ENCODE measurements around the gene ZNF469. TPM values are rescaled to one million over a fixed set of nuclear protein-coding genes. Genes with fewer than 3 reads are reported as not detected.

Gene ZNF469
- total RNA-seq, 1 experiment from 2014 or later: 0.09 TPM

DNA sequence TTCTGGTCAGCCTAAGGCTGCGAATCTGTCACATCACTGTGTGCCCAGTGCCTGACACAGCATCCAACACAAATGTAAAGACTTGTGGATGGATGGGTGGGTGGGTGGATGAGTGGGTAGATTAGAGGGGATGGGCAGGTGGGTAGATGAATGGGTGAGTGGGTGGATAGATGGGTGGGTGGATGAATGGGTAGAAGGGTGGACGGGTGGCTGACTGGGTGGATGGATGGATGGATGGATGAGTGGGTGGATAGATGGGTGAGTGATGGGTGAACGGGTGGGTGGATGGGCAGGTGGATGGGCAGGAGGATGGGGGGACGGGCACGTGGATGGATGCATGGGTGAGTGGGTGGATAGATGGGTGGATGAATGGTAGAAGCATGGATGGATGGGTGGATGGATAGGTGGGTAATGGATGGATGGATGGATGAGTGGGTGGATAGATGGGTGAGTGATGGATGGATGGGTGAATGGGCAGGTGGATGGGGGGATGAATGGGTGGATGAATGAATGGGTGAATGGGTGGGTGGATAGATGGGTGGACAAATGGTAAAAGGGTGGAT lies 39.2 kb downstream of the ZNF469 start:
- H3K9me3 ChIP-seq (ENCODE audit: low read depth, low read length, poor library complexity, severe bottlenecking): no peaks in the 10 kb centered on the region
- no peaks in the 10 kb centered on the region for H3K27me3 ChIP-seq (replicated peaks; ENCODE audit: insufficient read depth, low read depth, low read length, poor library complexity)
- ChIA-PET POLR2A (ENCODE audit: low non-redundant PET) (no interaction called here), CTCF (no interaction called here)
- TF ChIP-seq, protein P1, sequence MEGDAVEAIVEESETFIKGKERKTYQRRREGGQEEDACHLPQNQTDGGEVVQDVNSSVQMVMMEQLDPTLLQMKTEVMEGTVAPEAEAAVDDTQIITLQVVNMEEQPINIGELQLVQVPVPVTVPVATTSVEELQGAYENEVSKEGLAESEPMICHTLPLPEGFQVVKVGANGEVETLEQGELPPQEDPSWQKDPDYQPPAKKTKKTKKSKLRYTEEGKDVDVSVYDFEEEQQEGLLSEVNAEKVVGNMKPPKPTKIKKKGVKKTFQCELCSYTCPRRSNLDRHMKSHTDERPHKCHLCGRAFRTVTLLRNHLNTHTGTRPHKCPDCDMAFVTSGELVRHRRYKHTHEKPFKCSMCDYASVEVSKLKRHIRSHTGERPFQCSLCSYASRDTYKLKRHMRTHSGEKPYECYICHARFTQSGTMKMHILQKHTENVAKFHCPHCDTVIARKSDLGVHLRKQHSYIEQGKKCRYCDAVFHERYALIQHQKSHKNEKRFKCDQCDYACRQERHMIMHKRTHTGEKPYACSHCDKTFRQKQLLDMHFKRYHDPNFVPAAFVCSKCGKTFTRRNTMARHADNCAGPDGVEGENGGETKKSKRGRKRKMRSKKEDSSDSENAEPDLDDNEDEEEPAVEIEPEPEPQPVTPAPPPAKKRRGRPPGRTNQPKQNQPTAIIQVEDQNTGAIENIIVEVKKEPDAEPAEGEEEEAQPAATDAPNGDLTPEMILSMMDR (conservative IDR thresholded peaks at IDR 0.05; ENCODE audit: low read depth, low read length): no peak
- no peak for TF ChIP-seq EZH2 (IDR thresholded peaks at IDR 0.05; ENCODE audit: borderline replicate concordance, low read depth, low read length, poor library complexity, severe bottlenecking)
- H3K4me1 ChIP-seq (ENCODE audit: insufficient read depth, low read length, poor library complexity, severe bottlenecking): no peaks in the 10 kb centered on the region
- BruUV-seq (replicated peaks): no TSS peak
- no peaks in the 10 kb centered on the region for H3K36me3 ChIP-seq (ENCODE audit: insufficient read depth, low read length, poor library complexity, severe bottlenecking)
- no peak for DNase-seq (ENCODE audit: low spot score)
- intact Hi-C loops (cut with micrococcal nuclease; ENCODE audit: unreplicated experiment): no loop called here
- H3K4me3 ChIP-seq (ENCODE audit: low read depth, low read length, poor library complexity, severe bottlenecking): no peak overlapping the region
- H3K27ac ChIP-seq (ENCODE audit: low read depth, low read length, poor library complexity, severe bottlenecking): no peak overlapping the region

DNA sequence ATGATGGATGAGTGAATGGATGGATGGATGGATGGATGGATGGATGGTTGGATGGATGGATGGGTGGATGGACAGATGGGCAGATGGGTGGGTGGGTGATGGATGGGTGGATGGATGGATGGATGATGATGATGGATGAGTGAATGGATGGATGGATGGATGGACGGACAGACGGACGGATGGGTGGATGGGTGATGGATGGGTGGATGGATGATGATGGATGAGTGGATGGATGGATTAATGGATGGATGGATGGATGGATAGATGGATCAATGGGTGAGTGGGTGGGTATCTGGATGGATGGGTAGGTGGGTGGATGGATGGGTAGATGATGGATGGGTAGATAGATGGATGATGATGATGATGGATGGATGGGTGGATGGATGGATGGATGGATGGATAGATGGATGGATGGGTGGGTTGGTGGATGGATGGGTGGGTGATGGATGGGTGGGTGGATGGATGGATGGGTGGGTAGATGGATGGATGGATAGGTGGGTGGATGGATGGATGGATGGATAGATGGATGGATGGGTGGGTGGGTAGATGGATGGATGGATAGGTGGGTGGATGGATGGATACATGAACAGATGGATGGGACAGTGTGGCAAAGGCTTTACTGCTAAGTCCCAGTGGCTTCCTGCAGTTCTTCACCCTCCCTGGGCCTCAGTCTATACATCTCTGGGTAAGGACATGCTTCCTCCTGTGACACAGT lies 40.1 kb downstream of the ZNF469 start:
- Histone ChIP-seq H3K27me3 (replicated peaks; ENCODE audit: insufficient read depth, low read depth, low read length, poor library complexity) (no peaks in the 10 kb centered on the region), H3K4me1 (ENCODE audit: insufficient read depth, low read length, poor library complexity, severe bottlenecking) (no peaks in the 10 kb centered on the region), H3K4me3 (ENCODE audit: low read depth, low read length, poor library complexity, severe bottlenecking) (no peak overlapping the region), H3K27ac (ENCODE audit: low read depth, low read length, poor library complexity, severe bottlenecking) (no peak overlapping the region), H3K36me3 (ENCODE audit: insufficient read depth, low read length, poor library complexity, severe bottlenecking) (no peaks in the 10 kb centered on the region), H3K9me3 (ENCODE audit: low read depth, low read length, poor library complexity, severe bottlenecking) (no peaks in the 10 kb centered on the region)
- ChIA-PET POLR2A (ENCODE audit: low non-redundant PET) (no interaction called here), CTCF (no interaction called here)
- DNase-seq (ENCODE audit: low spot score): no peak
- no TSS peak for BruUV-seq (replicated peaks)
- TF ChIP-seq EZH2 (IDR thresholded peaks at IDR 0.05; ENCODE audit: borderline replicate concordance, low read depth, low read length, poor library complexity, severe bottlenecking): no peak
- TF ChIP-seq, protein P1 (conservative IDR thresholded peaks at IDR 0.05; ENCODE audit: low read depth, low read length): no peak
- intact Hi-C loops (cut with micrococcal nuclease; ENCODE audit: unreplicated experiment): no loop called here

DNA sequence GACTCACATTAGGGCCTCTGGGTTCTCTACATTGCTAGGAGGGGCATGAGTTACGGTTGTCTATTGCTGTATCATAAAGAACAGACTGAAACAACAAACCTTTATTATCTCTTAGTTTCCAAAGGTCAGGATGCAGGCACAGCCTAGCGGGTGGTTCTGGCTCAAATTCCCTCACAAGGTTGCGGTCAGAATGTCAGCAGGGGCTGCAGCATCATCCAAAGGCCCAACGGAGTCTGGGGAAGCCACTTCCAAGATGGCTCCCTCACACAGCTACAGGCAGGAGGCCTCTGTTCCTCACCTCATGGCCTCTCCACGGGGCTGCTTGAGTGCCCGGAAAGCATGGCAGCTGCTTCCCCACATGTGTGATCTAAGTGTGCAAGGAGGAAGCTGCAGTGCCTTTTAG lies 40.7 kb downstream of the ZNF469 start:
- H3K27me3 ChIP-seq (replicated peaks; ENCODE audit: insufficient read depth, low read depth, low read length, poor library complexity): no peaks in the 10 kb centered on the region
- no peak for TF ChIP-seq EZH2 (IDR thresholded peaks at IDR 0.05; ENCODE audit: borderline replicate concordance, low read depth, low read length, poor library complexity, severe bottlenecking)
- TF ChIP-seq, protein P1 (conservative IDR thresholded peaks at IDR 0.05; ENCODE audit: low read depth, low read length): no peak
- no peaks in the 10 kb centered on the region for H3K9me3 ChIP-seq (ENCODE audit: low read depth, low read length, poor library complexity, severe bottlenecking)
- no peaks in the 10 kb centered on the region for H3K4me1 ChIP-seq (ENCODE audit: insufficient read depth, low read length, poor library complexity, severe bottlenecking)
- no peak overlapping the region for H3K4me3 ChIP-seq (ENCODE audit: low read depth, low read length, poor library complexity, severe bottlenecking)
- H3K36me3 ChIP-seq (ENCODE audit: insufficient read depth, low read length, poor library complexity, severe bottlenecking): no peaks in the 10 kb centered on the region
- ChIA-PET POLR2A (ENCODE audit: low non-redundant PET) (no interaction called here), CTCF (no interaction called here)
- H3K27ac ChIP-seq (ENCODE audit: low read depth, low read length, poor library complexity, severe bottlenecking): no peak overlapping the region
- intact Hi-C loops (cut with micrococcal nuclease; ENCODE audit: unreplicated experiment): no loop called here
- BruUV-seq (replicated peaks): no TSS peak
- DNase-seq (ENCODE audit: low spot score): no peak

Data from A673 (cell line).